ENCODE data around the gene CACNA1C.

GRCh38 chr12:2049604-2050540, 2.9 kb upstream of the CACNA1C start:
- TF ChIP-seq, protein P1, sequence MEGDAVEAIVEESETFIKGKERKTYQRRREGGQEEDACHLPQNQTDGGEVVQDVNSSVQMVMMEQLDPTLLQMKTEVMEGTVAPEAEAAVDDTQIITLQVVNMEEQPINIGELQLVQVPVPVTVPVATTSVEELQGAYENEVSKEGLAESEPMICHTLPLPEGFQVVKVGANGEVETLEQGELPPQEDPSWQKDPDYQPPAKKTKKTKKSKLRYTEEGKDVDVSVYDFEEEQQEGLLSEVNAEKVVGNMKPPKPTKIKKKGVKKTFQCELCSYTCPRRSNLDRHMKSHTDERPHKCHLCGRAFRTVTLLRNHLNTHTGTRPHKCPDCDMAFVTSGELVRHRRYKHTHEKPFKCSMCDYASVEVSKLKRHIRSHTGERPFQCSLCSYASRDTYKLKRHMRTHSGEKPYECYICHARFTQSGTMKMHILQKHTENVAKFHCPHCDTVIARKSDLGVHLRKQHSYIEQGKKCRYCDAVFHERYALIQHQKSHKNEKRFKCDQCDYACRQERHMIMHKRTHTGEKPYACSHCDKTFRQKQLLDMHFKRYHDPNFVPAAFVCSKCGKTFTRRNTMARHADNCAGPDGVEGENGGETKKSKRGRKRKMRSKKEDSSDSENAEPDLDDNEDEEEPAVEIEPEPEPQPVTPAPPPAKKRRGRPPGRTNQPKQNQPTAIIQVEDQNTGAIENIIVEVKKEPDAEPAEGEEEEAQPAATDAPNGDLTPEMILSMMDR (IDR thresholded peaks at IDR 0.05): no peak
- no peak for TF ChIP-seq EZH2 (IDR thresholded peaks at IDR 0.05; ENCODE audit: borderline replicate concordance, insufficient read depth, low read depth, low read length, poor library complexity, severe bottlenecking)

All from B cell (primary cell).